H1 (cell line): Measurements from ENCODE around the gene CDR2L. TPM values are rescaled to one million over a fixed set of nuclear protein-coding genes. Genes with fewer than 3 reads are reported as not detected.

Experiments
- ATF2 ChIP-seq: IDR thresholded peaks from 2 replicates; pipeline ENCODE4 v1.6.1; 2012; ENCODE audit warnings: low read length, inconsistent platforms
- CBX5 ChIP-seq: fragments of 300-800, 300-1000 bp; sonication (generic); IDR thresholded peaks from 2 replicates; pipeline ENCODE4 v1.7.1; 2016; ENCODE audit warnings: antibody characterized with exemption, low read length, low read depth
- CTCF ChIP-seq, 3 experiments: IDR thresholded peaks; 1 replicate in 2 of 3; 2 replicates in 1 of 3; pipeline versions ENCODE4 v1.5.1 to v1.6.1; 2011; ENCODE audit warnings: low read length in 3 of 3, mild to moderate bottlenecking in 3 of 3, inconsistent platforms in 2 of 3, low read depth in 1 of 3, moderate library complexity in 1 of 3; ENCODE audit not compliant: insufficient read depth in 1 of 3; ENCODE audit errors: control extremely low read depth in 1 of 3
- E2F6 ChIP-seq: IDR thresholded peaks from 2 replicates; pipeline ENCODE4 v1.6.1; 2012; ENCODE audit warnings: inconsistent platforms
- FOSL1 ChIP-seq: IDR thresholded peaks from 2 replicates; pipeline ENCODE4 v1.6.1; 2011; ENCODE audit warnings: mild to moderate bottlenecking, low read depth, low read length, moderate library complexity; ENCODE audit not compliant: insufficient read depth
- MAFK ChIP-seq: IDR thresholded peaks from 2 replicates; pipeline ENCODE4 v1.6.1; 2012; ENCODE audit warnings: low read depth, mild to moderate bottlenecking, improper control_type of control experiment, low read length
- NANOG ChIP-seq: IDR thresholded peaks from 2 replicates; pipeline ENCODE4 v1.6.1; 2011; ENCODE audit warnings: low read length, low read depth, mild to moderate bottlenecking, inconsistent platforms; ENCODE audit not compliant: insufficient read depth, poor library complexity, severe bottlenecking
- NRF1 ChIP-seq: IDR thresholded peaks from 2 replicates; pipeline ENCODE4 v1.6.1; 2011; ENCODE audit warnings: mild to moderate bottlenecking, low read depth, low read length, improper control_type of control experiment
- POLR2A ChIP-seq, 2 experiments: IDR thresholded peaks; 1 replicate in 1 of 2; 2 replicates in 1 of 2; pipeline ENCODE4 v1.6.1; 2011; ENCODE audit warnings: low read depth in 2 of 2, low read length in 2 of 2, mild to moderate bottlenecking in 2 of 2; ENCODE audit errors: control extremely low read depth in 1 of 2
- POLR2AphosphoS5 ChIP-seq: IDR thresholded peaks from 2 replicates; pipeline ENCODE4 v1.6.1; 2011; ENCODE audit warnings: low read depth, low read length
- RAD21 ChIP-seq, 2 experiments: IDR thresholded peaks in 1 of 2; conservative IDR thresholded peaks in 1 of 2; 2 replicates each; pipeline ENCODE4 v1.6.1; 2011; ENCODE audit warnings: low read depth in 2 of 2, low read length in 2 of 2, improper control_type of control experiment in 1 of 2, inconsistent platforms in 1 of 2, mild to moderate bottlenecking in 1 of 2, moderate library complexity in 1 of 2
- SIRT6 ChIP-seq: IDR thresholded peaks from one replicate; pipeline ENCODE4 v1.7.1; 2012; ENCODE audit warnings: low read length, inconsistent platforms
- SIX5 ChIP-seq: IDR thresholded peaks from 2 replicates; pipeline ENCODE4 v1.6.1; 2011; ENCODE audit warnings: mild to moderate bottlenecking, low read depth, low read length
- SP1 ChIP-seq: IDR thresholded peaks from 2 replicates; pipeline ENCODE4 v1.6.1; 2011; ENCODE audit warnings: low read depth, low read length
- ZNF274 ChIP-seq: IDR thresholded peaks from 2 replicates; pipeline ENCODE4 v1.7.0; 2012; ENCODE audit warnings: low read length, borderline replicate concordance; ENCODE audit errors: extremely low read depth
- polyA plus RNA-seq, 7 experiments: library from polyadenylated mRNA; depleted of rRNA in 3 of 7; stranded (reverse) in 5 of 7; unstranded in 2 of 7; fragments of >200 nt in 5 of 7; fragments of 200-250 nt in 2 of 7; gene quantifications; 1 replicate in 5 of 7; 2 replicates in 1 of 7; 4 replicates in 1 of 7; pipeline versions ENCODE4 v1.2.1 to v1.2.3, GENCODE V29; 2011 to 2013; ENCODE audit warnings: missing spikeins in 2 of 7, mixed read lengths in 2 of 7
- total RNA-seq: library from RNA; stranded (reverse); fragmentation: NEBNext Ultra II Directional; extraction: Animal tissue kit (Norgen Biotek cat#: 25700); gene quantifications from 2 replicates; pipeline ENCODE4 v1.2.1, GENCODE V29; 2021

CDR2L gene
- total and polyA plus RNA-seq, 2 of the 8 experiments (the other 6 are each of a cell fraction or from before 2014, with no cell fraction given): 20.4 to 38.1 TPM

- TF ChIP-seq ATF2 (no peak), ZNF274 (no peak), POLR2AphosphoS5 (peak; percentile 90), RAD21 (IDR thresholded peaks at IDR 0.05 in 1 of 2, conservative IDR thresholded peaks at IDR 0.05 in 1 of 2; ENCODE audit: low read depth in 2 of 2, low read length in 2 of 2) (no peak), CBX5 (no peak), SIX5 (no peak), SP1 (peak; percentile 93), NANOG (no peak), POLR2A (IDR thresholded peaks at IDR 0.05; ENCODE audit: control extremely low read depth in 1 of 2, low read depth in 2 of 2, low read length in 2 of 2) (peak; percentile 56 to 84), MAFK (no peak), E2F6 (no peak), SIRT6 (no peak), FOSL1 (no peak), CTCF (IDR thresholded peaks at IDR 0.05; ENCODE audit: control extremely low read depth in 1 of 3, insufficient read depth in 1 of 3, low read depth in 1 of 3, low read length in 3 of 3) (no peak), NRF1 (no peak)
Measured at GRCh38 chr17:75046407-75047289, 59.2 kb downstream of the CDR2L start, which contains the start of the genes ATP5PD and KCTD2 (continued).
